PFSK-1 (cell line): Measurements from ENCODE around the gene TP53TG5.

ENCODE experiments used
- SIN3A ChIP-seq: IDR thresholded peaks from 2 replicates; pipeline ENCODE4 v1.6.1; 2012; ENCODE audit warnings: mild to moderate bottlenecking, low read length, moderate library complexity, borderline replicate concordance; ENCODE audit not compliant: insufficient read depth
- TF ChIP-seq, protein P1 (sequence below), 2 experiments: IDR thresholded peaks; 2 replicates each; pipeline versions ENCODE4 v1.6.1 to v1.8.0; 2011 to 2012; ENCODE audit warnings: low read depth in 2 of 2, low read length in 2 of 2, control low read depth in 1 of 2, inconsistent platforms in 1 of 2, mild to moderate bottlenecking in 1 of 2, moderate library complexity in 1 of 2; ENCODE audit not compliant: insufficient read depth in 1 of 2

DNA sequence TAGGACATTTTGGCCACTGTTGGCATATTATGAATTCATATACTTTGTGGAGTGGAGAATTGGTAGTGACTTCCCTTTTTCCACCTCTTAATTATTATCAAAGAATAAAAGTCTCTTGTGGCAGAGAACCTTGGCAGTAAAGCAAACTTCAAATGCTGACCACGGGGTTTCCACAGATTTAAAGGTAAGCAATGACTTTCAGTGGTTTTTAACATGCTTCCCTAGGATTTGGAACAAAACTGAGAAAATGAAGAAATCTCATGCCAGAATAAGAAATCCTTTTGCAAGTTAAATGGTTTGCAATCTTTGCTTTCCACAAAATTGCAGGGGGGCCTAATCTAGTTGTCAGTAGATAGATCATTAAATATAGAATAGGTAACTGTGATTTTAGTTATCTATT lies 27.9 kb downstream of the TP53TG5 start:
- TF ChIP-seq SIN3A, result no peak
- TF ChIP-seq, protein P1, sequence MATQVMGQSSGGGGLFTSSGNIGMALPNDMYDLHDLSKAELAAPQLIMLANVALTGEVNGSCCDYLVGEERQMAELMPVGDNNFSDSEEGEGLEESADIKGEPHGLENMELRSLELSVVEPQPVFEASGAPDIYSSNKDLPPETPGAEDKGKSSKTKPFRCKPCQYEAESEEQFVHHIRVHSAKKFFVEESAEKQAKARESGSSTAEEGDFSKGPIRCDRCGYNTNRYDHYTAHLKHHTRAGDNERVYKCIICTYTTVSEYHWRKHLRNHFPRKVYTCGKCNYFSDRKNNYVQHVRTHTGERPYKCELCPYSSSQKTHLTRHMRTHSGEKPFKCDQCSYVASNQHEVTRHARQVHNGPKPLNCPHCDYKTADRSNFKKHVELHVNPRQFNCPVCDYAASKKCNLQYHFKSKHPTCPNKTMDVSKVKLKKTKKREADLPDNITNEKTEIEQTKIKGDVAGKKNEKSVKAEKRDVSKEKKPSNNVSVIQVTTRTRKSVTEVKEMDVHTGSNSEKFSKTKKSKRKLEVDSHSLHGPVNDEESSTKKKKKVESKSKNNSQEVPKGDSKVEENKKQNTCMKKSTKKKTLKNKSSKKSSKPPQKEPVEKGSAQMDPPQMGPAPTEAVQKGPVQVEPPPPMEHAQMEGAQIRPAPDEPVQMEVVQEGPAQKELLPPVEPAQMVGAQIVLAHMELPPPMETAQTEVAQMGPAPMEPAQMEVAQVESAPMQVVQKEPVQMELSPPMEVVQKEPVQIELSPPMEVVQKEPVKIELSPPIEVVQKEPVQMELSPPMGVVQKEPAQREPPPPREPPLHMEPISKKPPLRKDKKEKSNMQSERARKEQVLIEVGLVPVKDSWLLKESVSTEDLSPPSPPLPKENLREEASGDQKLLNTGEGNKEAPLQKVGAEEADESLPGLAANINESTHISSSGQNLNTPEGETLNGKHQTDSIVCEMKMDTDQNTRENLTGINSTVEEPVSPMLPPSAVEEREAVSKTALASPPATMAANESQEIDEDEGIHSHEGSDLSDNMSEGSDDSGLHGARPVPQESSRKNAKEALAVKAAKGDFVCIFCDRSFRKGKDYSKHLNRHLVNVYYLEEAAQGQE (IDR thresholded peaks at IDR 0.05; ENCODE audit: insufficient read depth in 1 of 2, low read depth in 2 of 2, low read length in 2 of 2), result no peak
